ENCODE data around the gene KLF12.
A peak's percentile ranks its signal among the peaks of the same experiment; 100 is the strongest.

The KLF12 gene

GRCh38 chr13:74134777-74135325 lies 647 bp upstream of the KLF12 start:
- peak overlapping the region; percentile 95 for H3K4me2 ChIP-seq (ENCODE audit: low read length)
- H3K4me3 ChIP-seq (ENCODE audit: low read length), result peak overlapping the region; percentile 75
- no peaks in the 10 kb centered on the region for H3K9me3 ChIP-seq (replicated peaks; ENCODE audit: low read length)
- peak overlapping the region; percentile 94 for H3K9ac ChIP-seq (ENCODE audit: low read depth, low read length)
- peaks cover 20% of the 10 kb centered on the region for H3K4me1 ChIP-seq (ENCODE audit: control insufficient read depth, insufficient read depth, low read length)
- no peaks in the 10 kb centered on the region for H3K27me3 ChIP-seq (ENCODE audit: control insufficient read depth, insufficient read depth, low read length)
- no peaks in the 10 kb centered on the region for H3K36me3 ChIP-seq (ENCODE audit: insufficient read depth, low read length)

- Histone ChIP-seq H3K27me3 (ENCODE audit: control insufficient read depth, insufficient read depth, low read length) (no peaks in the 10 kb centered on the region), H3K4me1 (ENCODE audit: control insufficient read depth, insufficient read depth, low read length) (peaks cover 31% of the 10 kb centered on the region), H3K4me2 (ENCODE audit: low read length) (peak overlapping the region; percentile 83), H3K4me3 (ENCODE audit: low read length) (peak overlapping the region; percentile 83), H3K9me3 (replicated peaks; ENCODE audit: low read length) (no peaks in the 10 kb centered on the region), H3K36me3 (ENCODE audit: insufficient read depth, low read length) (no peaks in the 10 kb centered on the region), H3K9ac (ENCODE audit: low read depth, low read length) (peak overlapping the region; percentile 97)
These were observed 475 bp downstream of the KLF12 start for GRCh38 chr13:74133657-74134201.

GRCh38 chr13:74132776-74133656 lies 1.2 kb downstream of the KLF12 start:
- Histone ChIP-seq H3K27me3 (ENCODE audit: control insufficient read depth, insufficient read depth, low read length) (no peaks in the 10 kb centered on the region), H3K4me1 (ENCODE audit: control insufficient read depth, insufficient read depth, low read length) (peaks cover 38% of the 10 kb centered on the region), H3K36me3 (ENCODE audit: insufficient read depth, low read length) (no peaks in the 10 kb centered on the region), H3K9ac (ENCODE audit: low read depth, low read length) (peak overlapping the region; percentile 97), H3K9me3 (replicated peaks; ENCODE audit: low read length) (no peaks in the 10 kb centered on the region), H3K4me2 (ENCODE audit: low read length) (peak overlapping the region; percentile 83), H3K4me3 (ENCODE audit: low read length) (peak overlapping the region; percentile 83)

- Histone ChIP-seq H3K4me3 (ENCODE audit: low read length) (peak overlapping the region; percentile 83), H3K9ac (ENCODE audit: low read depth, low read length) (peak overlapping the region; percentile 97), H3K4me1 (ENCODE audit: control insufficient read depth, insufficient read depth, low read length) (peaks cover 45% of the 10 kb centered on the region)
These were observed 1.9 kb downstream of the KLF12 start for GRCh38 chr13:74132152-74132775.

GRCh38 chr13:74131227-74131626 lies 3.0 kb downstream of the KLF12 start:
- Histone ChIP-seq H3K4me1 (ENCODE audit: control insufficient read depth, insufficient read depth, low read length) (peaks cover 54% of the 10 kb centered on the region), H3K4me3 (ENCODE audit: low read length) (peak overlapping the region; percentile 83), H3K4me2 (ENCODE audit: low read length) (peak overlapping the region; percentile 83), H3K9me3 (replicated peaks; ENCODE audit: low read length) (no peaks in the 10 kb centered on the region), H3K27me3 (ENCODE audit: control insufficient read depth, insufficient read depth, low read length) (no peaks in the 10 kb centered on the region), H3K36me3 (ENCODE audit: insufficient read depth, low read length) (no peaks in the 10 kb centered on the region), H3K9ac (ENCODE audit: low read depth, low read length) (peak overlapping the region; percentile 97)

More at GRCh38 chr13:74132152-74132775, 1.9 kb downstream of the KLF12 start:
- Histone ChIP-seq H3K36me3 (ENCODE audit: insufficient read depth, low read length) (no peaks in the 10 kb centered on the region), H3K9me3 (replicated peaks; ENCODE audit: low read length) (no peaks in the 10 kb centered on the region), H3K4me2 (ENCODE audit: low read length) (peak overlapping the region; percentile 83), H3K27me3 (ENCODE audit: control insufficient read depth, insufficient read depth, low read length) (no peaks in the 10 kb centered on the region)

- Histone ChIP-seq H3K4me3 (ENCODE audit: low read length) (peak overlapping the region; percentile 32), H3K4me1 (ENCODE audit: control insufficient read depth, insufficient read depth, low read length) (peaks cover 54% of the 10 kb centered on the region)
These were observed 4.6 kb downstream of the KLF12 start for GRCh38 chr13:74129500-74130191.

GRCh38 chr13:74128156-74128767 lies 5.9 kb downstream of the KLF12 start:
- H3K9me3 ChIP-seq (replicated peaks; ENCODE audit: low read length), result no peaks in the 10 kb centered on the region
- peak overlapping the region; percentile 83 for H3K4me2 ChIP-seq (ENCODE audit: low read length)
- peaks cover 54% of the 10 kb centered on the region for H3K4me1 ChIP-seq (ENCODE audit: control insufficient read depth, insufficient read depth, low read length)
- H3K9ac ChIP-seq (ENCODE audit: low read depth, low read length), result peak overlapping the region; percentile 45
- no peaks in the 10 kb centered on the region for H3K36me3 ChIP-seq (ENCODE audit: insufficient read depth, low read length)
- peak overlapping the region; percentile 6 for H3K4me3 ChIP-seq (ENCODE audit: low read length)
- no peaks in the 10 kb centered on the region for H3K27me3 ChIP-seq (ENCODE audit: control insufficient read depth, insufficient read depth, low read length)

More at GRCh38 chr13:74129500-74130191, 4.6 kb downstream of the KLF12 start:
- Histone ChIP-seq H3K9ac (ENCODE audit: low read depth, low read length) (peak overlapping the region; percentile 45), H3K27me3 (ENCODE audit: control insufficient read depth, insufficient read depth, low read length) (no peaks in the 10 kb centered on the region), H3K36me3 (ENCODE audit: insufficient read depth, low read length) (no peaks in the 10 kb centered on the region), H3K4me2 (ENCODE audit: low read length) (peak overlapping the region; percentile 83), H3K9me3 (replicated peaks; ENCODE audit: low read length) (no peaks in the 10 kb centered on the region)

- Histone ChIP-seq H3K4me3 (ENCODE audit: low read length) (no peak overlapping the region), H3K4me2 (ENCODE audit: low read length) (no peak overlapping the region), H3K4me1 (ENCODE audit: control insufficient read depth, insufficient read depth, low read length) (peaks cover 33% of the 10 kb centered on the region), H3K36me3 (ENCODE audit: insufficient read depth, low read length) (peaks cover 2% of the 10 kb centered on the region), H3K27me3 (ENCODE audit: control insufficient read depth, insufficient read depth, low read length) (no peaks in the 10 kb centered on the region), H3K9ac (ENCODE audit: low read depth, low read length) (no peak overlapping the region), H3K9me3 (replicated peaks; ENCODE audit: low read length) (no peaks in the 10 kb centered on the region)
These were observed 15.9 kb downstream of the KLF12 start for GRCh38 chr13:74118328-74118727.

- no peaks in the 10 kb centered on the region for H3K9me3 ChIP-seq (replicated peaks; ENCODE audit: low read length)
- peaks cover 2% of the 10 kb centered on the region for H3K36me3 ChIP-seq (ENCODE audit: insufficient read depth, low read length)
- no peak overlapping the region for H3K9ac ChIP-seq (ENCODE audit: low read depth, low read length)
- H3K4me3 ChIP-seq (ENCODE audit: low read length), result no peak overlapping the region
- H3K4me2 ChIP-seq (ENCODE audit: low read length), result no peak overlapping the region
- H3K4me1 ChIP-seq (ENCODE audit: control insufficient read depth, insufficient read depth, low read length), result peaks cover 35% of the 10 kb centered on the region
- no peaks in the 10 kb centered on the region for H3K27me3 ChIP-seq (ENCODE audit: control insufficient read depth, insufficient read depth, low read length)
These were observed 16.9 kb downstream of the KLF12 start for GRCh38 chr13:74117207-74117705.

- Histone ChIP-seq H3K4me1 (ENCODE audit: control insufficient read depth, insufficient read depth, low read length) (peaks cover 38% of the 10 kb centered on the region), H3K27me3 (ENCODE audit: control insufficient read depth, insufficient read depth, low read length) (no peaks in the 10 kb centered on the region), H3K9ac (ENCODE audit: low read depth, low read length) (peak overlapping the region; percentile 61), H3K4me2 (ENCODE audit: low read length) (peak overlapping the region; percentile 77), H3K4me3 (ENCODE audit: low read length) (peak overlapping the region; percentile 41), H3K9me3 (replicated peaks; ENCODE audit: low read length) (no peaks in the 10 kb centered on the region), H3K36me3 (ENCODE audit: insufficient read depth, low read length) (peaks cover 2% of the 10 kb centered on the region)
These were observed 19.1 kb downstream of the KLF12 start for GRCh38 chr13:74115133-74115532.
